HG03378 (cell line): ENCODE data around the gene DLG2.

Source experiments
- ATAC-seq: cut with Tn5 transposase; IDR thresholded peaks from one replicate; pipeline ENCODE4 v1.9.1; 2021; ENCODE audit warnings: mild to moderate bottlenecking, moderate library complexity; ENCODE audit not compliant: unreplicated experiment

Gene DLG2

DNA sequence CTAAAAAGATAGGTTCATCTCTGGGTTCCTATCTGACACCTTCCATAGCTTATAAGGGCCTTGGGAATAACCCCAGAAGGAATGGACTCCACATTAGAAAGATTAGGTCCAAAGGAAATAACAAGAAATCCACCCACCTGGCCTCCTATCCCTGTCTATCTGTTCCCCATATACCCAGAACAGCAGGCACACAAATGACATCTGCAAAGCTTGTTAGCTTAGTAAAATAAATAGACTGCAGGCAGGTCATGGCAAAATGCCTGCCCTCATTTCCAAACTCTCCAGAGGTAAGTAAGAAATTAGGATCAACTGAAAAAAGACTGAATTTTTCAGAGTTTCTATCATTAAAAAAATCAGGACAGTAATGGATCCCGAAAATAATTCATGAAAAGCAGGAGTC is 489.5 kb downstream of the DLG2 start:
- no peak for ATAC-seq

DNA sequence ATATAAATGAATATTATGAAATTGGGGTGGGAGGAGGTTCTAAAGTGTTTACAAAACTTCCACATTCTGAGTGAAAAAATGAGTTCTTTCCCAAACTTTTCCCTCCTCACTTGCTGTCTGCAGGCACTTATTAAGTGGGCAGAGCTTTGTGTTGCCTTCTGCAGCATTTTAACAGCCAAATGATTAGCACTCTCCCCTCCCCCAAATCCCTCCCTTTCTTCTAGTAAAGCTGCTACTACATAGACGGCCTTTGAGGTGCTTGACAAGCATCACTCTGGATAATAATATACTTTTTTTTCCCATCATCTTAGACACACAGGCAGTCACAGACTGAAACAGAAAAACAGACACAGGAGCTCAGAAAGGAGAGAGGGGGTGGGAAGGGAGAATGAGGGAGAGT is 493.5 kb downstream of the DLG2 start:
- no peak for ATAC-seq

DNA sequence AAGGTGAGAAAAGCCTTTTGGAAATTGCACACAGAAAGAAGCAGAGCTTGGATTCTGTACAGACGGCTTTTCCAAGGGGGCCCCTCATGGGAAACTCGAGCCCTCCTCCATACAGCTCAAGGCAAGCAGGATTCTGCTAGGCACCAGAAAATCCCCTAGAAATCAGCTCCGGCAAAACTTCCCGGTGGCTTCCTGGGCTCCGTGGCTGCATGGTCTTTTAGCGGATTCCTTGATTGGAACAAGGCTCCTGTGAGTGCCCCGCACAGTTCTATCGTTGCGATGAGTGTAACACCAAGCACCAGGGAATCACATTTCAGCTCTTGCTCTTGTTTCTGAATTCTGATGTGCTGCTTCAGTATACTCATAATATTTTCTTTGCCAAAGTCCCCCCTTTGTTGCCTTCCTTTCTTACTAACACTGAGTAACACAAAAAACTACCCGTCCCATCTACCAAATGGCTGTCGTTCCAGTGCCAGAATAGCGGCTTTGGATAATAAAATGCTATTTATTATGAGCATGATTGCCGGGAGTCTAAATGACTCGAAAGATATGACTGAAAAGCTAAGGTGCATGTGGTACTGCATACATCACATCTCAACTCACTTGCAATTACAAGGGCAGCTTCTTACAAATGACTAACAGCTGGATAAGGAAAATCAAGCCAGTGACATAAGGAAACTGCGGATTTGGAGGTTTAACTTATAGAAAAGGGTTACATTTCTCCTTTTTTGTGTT is 494.1 kb downstream of the DLG2 start:
- ATAC-seq: no peak

DNA sequence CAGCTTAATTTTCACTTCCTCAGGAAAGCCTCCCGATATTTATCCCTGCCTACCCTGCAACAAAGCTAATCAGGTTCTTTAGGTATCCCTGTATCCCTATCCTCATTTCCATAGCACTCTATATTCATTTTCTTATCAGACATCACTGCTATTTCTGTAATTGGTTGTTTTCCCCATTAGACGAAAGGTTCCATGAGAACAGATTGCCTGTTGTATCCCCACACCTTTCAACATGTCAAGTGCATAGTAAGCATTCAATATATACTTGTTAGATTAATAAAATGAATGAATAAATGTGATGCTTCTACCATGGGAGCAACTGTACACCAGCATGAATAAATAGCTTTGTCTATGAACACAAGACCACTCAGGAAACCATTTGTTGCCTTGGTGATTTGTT is 499.8 kb downstream of the DLG2 start:
- no peak for ATAC-seq

DNA sequence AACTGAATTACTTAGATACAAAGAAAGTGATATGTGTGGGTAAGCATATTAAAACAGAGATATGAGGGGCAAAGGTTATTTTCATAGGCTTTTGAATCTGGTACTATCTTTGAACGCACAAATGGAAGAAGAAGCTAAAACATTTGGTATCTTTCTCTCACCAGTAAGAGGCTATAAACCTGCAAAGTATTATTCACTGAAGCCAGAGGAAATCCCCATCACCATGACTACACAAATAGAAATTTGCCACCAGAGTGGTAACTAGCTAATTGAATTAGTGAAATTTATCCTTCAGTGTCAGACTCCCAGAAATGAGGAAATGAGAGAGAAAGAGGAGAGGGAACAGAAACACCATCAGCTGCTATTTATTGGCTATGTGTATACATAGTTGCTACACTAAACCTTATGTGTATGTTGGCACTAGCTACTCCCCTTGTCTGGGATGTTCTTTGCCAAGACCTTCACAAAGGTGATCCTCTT is 503.4 kb downstream of the DLG2 start:
- ATAC-seq: peak; percentile 97

DNA sequence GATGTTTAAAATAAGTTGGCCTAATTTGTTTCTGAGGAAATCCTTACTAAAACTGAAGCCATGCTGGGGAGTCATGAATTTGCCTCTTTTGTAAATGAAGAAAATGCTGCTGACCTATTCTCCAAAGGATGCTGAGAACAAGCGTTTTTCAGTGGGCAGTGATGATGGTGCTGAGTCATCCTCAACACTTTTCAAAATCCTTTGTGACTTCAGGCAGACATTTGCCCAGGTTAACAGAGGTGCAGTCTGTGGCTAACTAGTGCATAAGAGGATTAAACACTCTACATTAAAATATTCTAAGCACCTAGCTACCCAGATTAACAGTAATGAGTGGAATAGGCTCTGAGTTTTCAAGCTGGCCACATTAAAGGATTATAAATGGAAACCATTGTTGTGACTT is 509.0 kb downstream of the DLG2 start:
- no peak for ATAC-seq

DNA sequence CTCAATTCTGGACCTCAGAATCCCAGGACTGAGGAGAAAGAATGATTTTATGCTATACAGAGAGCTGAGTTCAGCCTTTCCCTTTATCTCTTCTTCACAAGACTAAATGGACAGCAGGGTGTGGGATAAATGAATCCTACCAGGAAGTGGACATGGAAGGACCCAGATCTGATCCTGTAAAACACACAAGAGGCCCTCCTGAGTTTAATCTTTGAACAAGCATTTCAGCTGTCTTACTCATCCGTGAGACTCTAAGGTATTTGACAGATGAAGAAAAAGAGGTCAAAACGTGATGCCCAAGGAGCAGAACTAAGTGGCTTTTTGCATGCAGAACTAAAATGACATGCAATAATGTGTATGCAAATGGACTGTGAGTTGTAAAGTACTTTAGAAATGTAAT is 511.3 kb downstream of the DLG2 start:
- ATAC-seq: no peak

DNA sequence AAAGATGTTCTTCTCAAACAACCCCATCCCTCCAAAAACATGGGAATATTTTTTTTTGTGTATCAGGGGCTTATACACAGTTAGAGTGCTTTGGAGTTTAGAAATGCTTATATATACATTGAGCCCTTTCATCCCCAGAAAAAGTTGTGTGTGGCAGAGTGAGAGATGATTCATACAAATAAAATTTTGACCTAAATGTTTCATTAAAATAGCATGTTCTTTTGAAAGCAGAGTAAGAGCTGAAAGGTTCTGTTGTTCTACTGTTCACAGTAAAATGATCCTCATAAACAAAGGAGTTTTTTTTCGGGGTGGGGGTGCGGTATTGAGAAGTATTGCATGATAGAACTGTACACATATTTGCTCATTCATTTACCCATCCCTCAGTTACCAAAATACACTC is 512.4 kb downstream of the DLG2 start:
- no peak for ATAC-seq

DNA sequence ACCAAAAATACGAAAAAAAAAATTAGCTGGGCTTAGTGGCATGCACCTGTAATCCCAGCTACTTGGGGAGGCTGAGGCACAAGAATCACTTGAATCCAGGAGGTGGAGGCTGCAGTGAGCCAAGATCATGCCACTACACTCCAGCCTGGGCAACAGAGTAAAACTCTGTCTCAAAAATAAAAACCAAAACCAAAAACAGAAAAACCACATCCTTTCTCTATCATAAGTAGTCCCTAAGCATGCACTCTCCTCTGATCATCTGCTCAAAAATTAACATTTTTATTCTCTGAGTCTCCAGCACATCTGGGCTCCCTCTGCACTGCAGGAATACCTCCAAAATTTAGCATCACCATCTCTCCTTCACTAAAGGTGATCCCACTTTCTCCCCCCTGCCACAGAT is 516.9 kb downstream of the DLG2 start:
- peak; percentile 97 for ATAC-seq

DNA sequence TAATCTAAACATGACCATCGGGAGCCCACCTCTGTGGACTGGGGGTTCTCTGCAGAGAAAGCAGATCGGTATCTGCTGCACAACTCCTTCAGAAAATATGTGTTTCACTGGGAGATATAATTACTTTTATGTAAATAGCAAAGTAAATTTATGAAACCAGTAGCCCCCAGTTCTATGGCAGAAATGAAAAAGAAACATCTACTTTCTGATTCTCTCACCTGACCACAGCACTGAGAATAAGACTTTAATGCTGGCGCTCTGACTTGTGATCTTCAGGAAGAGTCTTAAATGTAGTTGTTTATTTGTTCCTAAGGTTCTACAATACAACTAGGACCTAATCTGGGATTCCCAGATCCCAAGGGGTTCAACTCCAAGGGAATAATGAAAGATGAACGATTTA is 518.0 kb downstream of the DLG2 start:
- ATAC-seq: peak; percentile 61

DNA sequence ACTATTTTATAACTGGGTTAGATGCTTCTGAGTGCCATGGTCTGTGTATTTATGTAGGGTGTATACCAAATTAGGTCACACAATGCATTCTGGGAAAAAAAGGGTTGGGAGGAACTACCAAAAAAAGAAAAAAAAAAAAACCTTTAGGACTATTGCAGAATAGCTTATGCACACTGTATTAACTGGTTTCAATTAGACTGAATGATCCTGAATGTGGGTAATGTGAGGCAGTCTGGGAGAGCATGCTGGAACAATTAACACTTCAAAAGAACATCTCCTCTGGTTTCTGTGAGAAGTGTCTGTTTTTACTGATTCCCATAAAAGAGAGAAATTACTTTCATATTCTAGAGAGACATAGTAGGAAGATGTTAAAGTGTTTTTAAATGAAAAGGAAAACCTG is 521.3 kb downstream of the DLG2 start:
- ATAC-seq: no peak

DNA sequence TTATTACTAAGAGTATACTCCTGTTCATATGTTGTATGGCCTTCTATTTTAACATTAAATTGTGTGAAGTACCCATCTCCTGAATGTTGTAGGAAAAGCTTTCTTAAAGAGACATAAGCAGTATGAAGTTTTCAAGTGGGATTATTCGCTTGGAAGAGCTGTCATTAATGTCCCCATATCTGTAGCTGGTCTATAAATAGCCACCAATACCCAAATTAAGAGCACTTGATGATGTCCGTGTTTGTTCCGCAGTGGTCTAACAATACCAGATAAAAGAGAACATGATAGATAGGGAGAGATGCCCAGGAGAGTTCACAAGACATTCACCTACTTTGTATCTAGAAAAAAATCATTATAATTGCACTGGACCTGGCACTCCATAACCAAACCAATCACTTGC is 527.6 kb downstream of the DLG2 start:
- no peak for ATAC-seq

DNA sequence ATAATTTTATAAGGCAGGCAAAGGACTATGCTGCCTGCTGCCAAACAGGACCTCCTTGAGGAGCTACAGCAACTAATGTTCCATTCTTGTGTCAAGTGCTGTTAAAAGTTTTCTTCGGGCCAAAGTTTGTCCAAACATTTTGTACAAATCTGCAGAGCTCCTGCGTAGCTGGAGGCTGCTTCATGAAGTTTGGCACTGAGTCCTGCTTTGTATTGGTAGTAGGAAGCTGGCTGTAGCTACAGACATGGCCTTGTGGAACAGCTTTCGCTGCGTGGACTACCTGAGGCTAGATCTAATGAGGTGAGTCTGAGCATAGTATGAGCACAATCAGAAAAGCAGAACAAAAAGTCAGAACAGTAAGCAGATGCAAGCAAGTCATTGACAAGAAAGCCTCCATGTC is 528.1 kb downstream of the DLG2 start:
- ATAC-seq: no peak

DNA sequence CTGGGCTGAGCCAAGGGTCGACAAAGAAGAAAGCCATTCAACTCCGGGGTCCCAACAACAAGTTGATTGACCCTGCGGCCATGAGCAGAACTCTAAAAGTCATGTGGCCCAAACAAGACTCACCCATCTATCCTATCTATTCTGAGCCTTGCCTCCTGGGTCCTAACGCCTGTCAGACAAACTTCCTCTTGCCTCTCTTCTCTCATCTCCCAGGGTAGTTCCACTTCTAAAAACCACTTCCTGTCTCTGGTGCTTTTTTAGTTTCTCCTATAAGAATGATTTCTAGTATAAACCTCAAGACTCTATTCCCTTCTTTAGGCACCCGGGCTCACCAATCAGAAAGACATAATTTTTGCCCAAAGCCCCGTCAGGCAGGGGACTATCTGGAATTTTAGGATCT is 530.2 kb downstream of the DLG2 start:
- ATAC-seq: peak; percentile 81

DNA sequence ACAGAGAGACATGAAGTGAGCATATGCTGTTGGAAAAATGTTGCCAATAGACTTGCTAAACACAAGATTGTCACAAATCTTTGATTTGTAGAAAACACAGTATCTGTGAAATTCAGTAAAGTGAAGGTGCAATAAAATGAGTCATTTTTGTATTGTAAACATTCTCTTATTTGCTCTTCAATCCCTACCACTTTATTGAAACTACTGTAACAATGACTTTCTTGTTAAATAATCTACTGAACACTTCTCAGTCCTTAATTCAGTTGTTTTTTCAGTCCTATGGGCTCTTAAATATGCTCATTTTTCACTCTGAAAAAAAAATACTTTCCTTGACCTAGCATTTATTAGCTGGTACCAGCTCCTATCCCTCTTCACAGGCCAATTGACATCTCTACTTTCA is 531.9 kb downstream of the DLG2 start:
- no peak for ATAC-seq

DNA sequence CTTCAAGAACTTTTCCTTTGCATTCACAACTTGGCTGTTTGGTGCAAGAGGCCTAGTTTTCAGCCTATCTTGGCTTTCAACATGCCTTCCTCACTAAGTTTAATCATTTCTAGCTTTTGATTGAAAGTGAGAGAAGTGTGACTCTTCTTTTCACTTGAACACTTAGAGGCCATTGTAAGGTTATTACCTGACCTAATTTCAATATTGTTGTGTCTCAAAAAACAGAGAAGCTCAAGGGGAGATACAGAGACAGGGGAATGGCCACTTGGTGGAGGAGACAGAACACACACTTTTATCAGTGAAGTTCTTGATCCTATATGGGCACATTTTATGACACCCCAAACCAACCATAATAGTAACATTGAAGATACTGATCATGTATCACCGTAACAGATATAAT is 532.3 kb downstream of the DLG2 start:
- ATAC-seq: no peak

DNA sequence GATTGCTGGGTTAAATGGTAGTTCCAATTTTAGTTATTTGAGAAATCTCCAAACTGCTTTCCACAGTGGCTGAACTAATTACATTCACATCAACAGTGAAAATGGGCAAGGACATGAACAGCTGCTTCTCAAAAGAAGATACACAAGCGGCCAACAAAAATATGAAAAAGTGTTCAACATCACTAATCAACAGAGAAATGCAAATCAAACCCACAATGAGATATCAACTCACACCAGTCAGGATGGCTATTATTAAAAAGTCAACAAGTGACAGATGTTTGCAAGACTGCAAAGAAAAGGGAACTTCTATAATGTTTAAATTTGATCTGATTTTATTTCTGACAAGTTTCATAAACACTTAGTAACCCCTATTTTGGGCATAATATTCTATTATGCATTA is 537.5 kb downstream of the DLG2 start:
- peak; percentile 54 for ATAC-seq

DNA sequence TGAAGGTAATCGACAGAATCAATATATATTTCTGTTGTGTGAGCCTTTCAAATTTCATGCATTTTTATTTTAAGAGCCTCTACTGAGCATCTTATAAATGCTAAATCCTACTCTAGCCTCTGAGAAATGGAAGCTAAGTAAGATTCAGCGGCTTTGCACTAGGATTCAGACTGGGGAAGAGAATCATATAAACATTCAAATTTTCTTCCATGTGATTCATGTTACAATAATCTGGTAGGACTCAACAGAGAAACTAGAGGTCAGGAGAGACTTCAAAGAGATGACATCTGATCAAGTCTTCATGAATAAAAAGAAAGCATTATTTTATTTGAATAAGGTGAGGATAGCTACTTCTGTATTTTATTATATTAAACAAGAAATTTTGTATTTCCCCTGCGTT is 538.9 kb downstream of the DLG2 start:
- ATAC-seq: no peak

DNA sequence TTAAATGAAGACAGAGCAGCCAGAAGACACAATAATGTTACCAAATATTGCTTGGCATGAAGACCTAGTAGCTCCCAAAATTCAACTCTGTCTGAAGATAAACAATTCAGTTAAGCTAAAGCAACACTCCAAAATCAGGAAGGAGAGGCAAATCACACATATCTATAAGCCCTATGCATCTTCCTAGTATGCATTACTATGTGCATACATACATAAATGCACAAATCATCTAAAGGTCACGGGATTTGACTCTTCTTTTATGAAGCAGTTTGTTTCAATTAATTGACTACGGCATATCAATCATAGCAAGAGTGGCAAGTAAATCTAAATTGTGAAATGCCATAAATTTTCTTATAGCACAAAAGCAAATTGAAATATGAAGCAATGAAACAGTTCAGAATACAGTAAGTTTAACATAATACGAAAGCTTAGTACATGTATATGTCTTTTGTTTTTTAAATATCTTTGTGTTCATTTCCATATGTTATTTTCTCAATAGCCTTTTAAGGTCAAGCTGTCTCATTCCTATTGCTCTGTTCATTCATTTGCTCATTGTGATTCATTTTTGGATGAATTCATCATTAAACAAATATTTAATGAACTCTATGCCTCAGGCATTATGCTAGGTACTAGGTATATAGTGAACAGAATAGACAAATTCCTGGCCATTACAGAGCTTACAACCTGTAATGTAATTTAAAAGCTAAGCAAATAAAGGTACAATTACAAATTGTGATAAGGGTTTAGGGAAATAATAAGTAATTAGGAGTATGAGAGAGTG is 540.5 kb downstream of the DLG2 start:
- no peak for ATAC-seq

DNA sequence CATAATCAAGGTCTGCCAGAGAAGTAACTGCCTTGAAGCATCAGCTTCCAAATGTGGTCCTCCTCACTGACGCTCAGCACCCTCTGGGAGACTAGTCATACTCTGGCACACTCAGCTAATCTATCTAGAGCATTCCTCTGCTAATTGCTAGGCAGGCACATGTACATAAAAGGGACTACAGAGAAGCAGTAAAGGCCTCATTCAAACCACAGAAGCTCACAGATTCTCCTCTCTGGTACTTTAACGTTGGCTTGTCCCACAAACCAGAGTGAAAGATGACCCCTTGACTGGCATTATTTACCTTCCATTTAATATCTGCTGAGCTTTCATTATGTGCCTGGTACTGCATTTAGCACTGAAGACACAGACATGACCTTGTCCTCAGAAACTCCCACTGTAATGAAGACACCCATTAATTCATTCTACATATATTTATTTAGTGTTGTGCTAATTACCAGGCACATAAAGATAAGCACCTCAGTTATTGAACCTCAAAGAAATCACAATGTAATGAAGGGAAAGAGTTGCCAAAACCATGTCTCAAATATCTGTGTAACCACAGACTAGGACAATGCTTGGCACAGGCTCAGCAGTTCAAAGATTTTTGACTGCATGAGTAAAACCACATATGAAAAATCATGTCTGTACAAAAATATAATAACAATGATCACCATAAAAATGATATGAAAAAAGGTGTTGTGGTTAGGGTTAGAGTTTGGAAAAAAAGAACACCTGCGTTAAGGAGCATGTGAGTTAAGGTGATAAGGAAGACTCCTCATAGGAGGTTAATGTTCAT is 550.4 kb downstream of the DLG2 start:
- ATAC-seq: no peak

DNA sequence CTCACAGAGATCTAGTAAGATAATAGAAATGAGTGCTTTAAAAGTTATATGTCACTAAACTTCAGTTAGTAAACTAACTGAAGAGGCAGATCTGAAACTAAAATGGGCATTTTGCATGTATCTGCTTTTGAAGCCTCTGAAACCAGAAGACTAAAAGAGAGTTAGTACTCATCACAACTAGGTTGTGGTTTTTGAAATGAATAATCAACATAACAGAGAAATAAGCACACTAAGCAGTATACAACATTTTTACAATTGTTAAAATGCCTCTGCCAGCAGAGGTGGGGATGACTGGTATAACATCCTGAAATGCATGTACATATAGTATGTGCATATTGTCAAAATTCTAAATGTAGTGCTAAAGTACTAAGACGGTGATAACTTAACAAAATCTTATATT is 564.5 kb downstream of the DLG2 start:
- peak; percentile 100 for ATAC-seq

DNA sequence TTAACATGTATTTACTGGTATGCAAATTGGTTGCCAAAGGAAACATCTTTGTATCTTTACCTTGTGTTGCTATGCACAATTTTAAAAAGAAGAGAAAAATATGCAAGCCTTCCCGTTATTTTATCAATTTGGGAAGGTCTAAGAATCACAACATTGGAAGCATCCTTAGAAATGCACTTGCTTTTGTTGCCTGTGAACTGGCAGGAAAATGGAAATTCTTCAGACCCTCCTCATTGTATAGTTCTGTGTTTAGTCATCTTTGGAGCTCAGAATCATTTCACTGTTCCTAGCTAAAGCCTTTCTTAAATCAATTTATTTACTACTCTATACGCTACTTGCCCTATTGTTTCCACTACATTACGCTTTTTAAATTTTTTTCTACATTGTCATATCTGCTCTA is 574.5 kb downstream of the DLG2 start:
- no peak for ATAC-seq
